ENCODE data around the gene TREH.

Gene TREH

DNA sequence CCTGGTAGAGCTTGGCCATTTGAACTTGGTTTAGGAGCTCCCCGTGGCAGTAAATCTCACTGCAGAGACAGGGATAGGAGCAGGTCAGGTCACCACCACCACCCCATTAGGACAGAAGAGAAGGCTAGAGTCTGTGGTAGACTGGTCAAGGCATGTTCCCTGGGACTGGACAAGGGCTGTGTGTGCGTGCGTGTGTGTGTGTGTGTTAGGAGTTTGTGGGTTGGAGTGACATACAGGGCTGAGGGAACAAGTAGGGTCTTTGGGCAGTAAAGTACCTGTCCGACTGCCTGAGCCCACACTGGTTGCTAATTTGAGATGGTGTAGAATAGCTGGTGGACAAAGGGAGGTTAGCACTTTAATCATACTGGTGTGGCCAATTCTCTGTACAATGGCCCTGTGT lies 16.1 kb downstream of the TREH start:
- TF ChIP-seq Cebpa-rat (IDR thresholded peaks at IDR 0.05), result no peak
- no peaks in the 10 kb centered on the region for H3K9me3 ChIP-seq (replicated peaks in 1 of 11)
- H3K4me1 ChIP-seq, result peaks cover 0 to 20% (median 10%) of the 10 kb centered on the region in 10 experiments; a peak in 16 of 20 replicates
- peaks cover 0 to 13% (median 0%) of the 10 kb centered on the region in 11 experiments; a peak in 3 of 22 replicates for H4K20me1 ChIP-seq
- H3K27me3 ChIP-seq, result no peaks in the 10 kb centered on the region
- no peak overlapping the region for H3K4me2 ChIP-seq
- no peak overlapping the region for H3K27ac ChIP-seq
- no peaks in the 10 kb centered on the region for H3K36me3 ChIP-seq
- H3K9ac ChIP-seq, result no peak overlapping the region
- H3K4me3 ChIP-seq, result no peak overlapping the region

GRCh38 chr11:118662401-118663271 lies 16.8 kb downstream of the TREH start:
- H3K27ac ChIP-seq, result no peak overlapping the region
- no peaks in the 10 kb centered on the region for H3K9me3 ChIP-seq (replicated peaks in 1 of 11)
- peaks cover 0 to 13% (median 0%) of the 10 kb centered on the region in 11 experiments; a peak in 3 of 22 replicates for H4K20me1 ChIP-seq
- H3K36me3 ChIP-seq, result 0 out of 22 replicates have a peak, but pooled peaks cover 0 to 3% (median 0%) of the 10 kb centered on the region in 11 experiments
- TF ChIP-seq Cebpa-rat (IDR thresholded peaks at IDR 0.05), result no peak
- peaks cover 0 to 25% (median 15%) of the 10 kb centered on the region in 10 experiments; a peak in 16 of 20 replicates for H3K4me1 ChIP-seq
- no peak overlapping the region for H3K9ac ChIP-seq
- H3K4me2 ChIP-seq, result no peak overlapping the region
- no peak overlapping the region for H3K4me3 ChIP-seq
- H3K27me3 ChIP-seq, result no peaks in the 10 kb centered on the region

DNA sequence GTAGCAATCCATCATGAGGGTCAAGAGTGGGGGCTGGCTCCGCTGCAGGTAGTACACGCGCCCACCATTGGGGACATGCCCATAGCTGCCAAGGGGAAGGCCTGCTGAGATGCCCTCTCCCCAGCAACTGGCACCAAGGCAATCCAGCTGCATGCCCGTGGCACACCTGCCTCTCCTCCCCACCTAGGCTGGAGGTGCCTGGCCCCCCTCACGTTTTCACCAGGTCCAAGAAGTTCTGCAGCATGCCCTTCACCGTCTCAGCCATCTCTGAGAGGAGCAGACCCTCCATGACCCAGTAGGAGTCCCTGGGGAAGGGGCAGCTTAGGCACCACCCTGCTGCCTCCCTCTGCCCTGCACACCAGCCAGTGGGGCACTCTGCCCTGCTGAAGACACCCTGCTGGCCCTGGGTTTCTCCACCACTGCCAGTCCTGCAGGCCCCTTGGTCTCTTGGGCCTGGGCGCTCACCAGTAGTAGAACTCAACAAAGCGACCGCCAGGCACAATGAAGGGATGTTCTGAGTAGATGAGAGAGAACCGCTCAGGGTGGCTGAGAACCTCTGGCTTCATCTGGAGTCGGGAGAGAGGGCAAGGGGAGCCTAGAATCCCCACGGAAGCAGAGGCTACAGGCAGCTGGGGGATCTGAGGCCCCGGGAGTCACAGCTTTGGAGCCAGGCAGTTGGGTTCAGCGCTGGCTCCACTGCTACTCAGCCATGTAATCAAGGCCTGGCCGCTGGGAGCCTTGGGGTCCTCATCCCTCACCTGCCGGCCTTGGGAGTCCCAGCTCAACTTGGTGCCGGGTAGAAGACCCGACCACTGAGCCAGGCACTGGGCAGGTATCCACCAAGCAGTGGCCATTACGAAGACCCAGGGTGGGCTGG lies 17.8 kb downstream of the TREH start:
- no peaks in the 10 kb centered on the region for H3K9me3 ChIP-seq (replicated peaks in 1 of 11)
- H3K27me3 ChIP-seq, result no peaks in the 10 kb centered on the region
- no peak for TF ChIP-seq Cebpa-rat (IDR thresholded peaks at IDR 0.05)
- H3K9ac ChIP-seq, result no peak overlapping the region
- H3K4me1 ChIP-seq, result peaks cover 0 to 25% (median 15%) of the 10 kb centered on the region in 10 experiments; a peak in 16 of 20 replicates
- H3K36me3 ChIP-seq, result peaks cover 0 to 13% (median 0%) of the 10 kb centered on the region in 11 experiments; a peak in 3 of 22 replicates
- H3K4me3 ChIP-seq, result no peak overlapping the region
- H3K27ac ChIP-seq, result no peak overlapping the region
- H3K4me2 ChIP-seq, result no peak overlapping the region
- H4K20me1 ChIP-seq, result peaks cover 0 to 13% (median 0%) of the 10 kb centered on the region in 11 experiments; a peak in 3 of 22 replicates

- Histone ChIP-seq H3K36me3 (peaks cover 0 to 20% (median 0%) of the 10 kb centered on the region in 11 experiments; a peak in 5 of 22 replicates), H3K4me1 (peaks cover 0 to 25% (median 15%) of the 10 kb centered on the region in 10 experiments; a peak in 16 of 20 replicates), H3K4me2 (no peak overlapping the region), H3K9me3 (replicated peaks in 1 of 11) (no peaks in the 10 kb centered on the region), H3K4me3 (no peak overlapping the region), H3K9ac (no peak overlapping the region), H4K20me1 (peaks cover 0 to 13% (median 0%) of the 10 kb centered on the region in 11 experiments; a peak in 3 of 22 replicates), H3K27ac (no peak overlapping the region), H3K27me3 (no peaks in the 10 kb centered on the region)
- TF ChIP-seq Cebpa-rat (IDR thresholded peaks at IDR 0.05), result no peak
Measured at GRCh38 chr11:118660681-118661424, 18.6 kb downstream of the TREH start.

GRCh38 chr11:118659953-118660680 lies 19.3 kb downstream of the TREH start:
- Histone ChIP-seq H3K4me2 (peak overlapping the region in 2 of 11 experiments; percentile 15 to 64; a peak in 3 of 22 replicates), H3K27me3 (no peaks in the 10 kb centered on the region)
- no peak for TF ChIP-seq Cebpa-rat (IDR thresholded peaks at IDR 0.05)

DNA sequence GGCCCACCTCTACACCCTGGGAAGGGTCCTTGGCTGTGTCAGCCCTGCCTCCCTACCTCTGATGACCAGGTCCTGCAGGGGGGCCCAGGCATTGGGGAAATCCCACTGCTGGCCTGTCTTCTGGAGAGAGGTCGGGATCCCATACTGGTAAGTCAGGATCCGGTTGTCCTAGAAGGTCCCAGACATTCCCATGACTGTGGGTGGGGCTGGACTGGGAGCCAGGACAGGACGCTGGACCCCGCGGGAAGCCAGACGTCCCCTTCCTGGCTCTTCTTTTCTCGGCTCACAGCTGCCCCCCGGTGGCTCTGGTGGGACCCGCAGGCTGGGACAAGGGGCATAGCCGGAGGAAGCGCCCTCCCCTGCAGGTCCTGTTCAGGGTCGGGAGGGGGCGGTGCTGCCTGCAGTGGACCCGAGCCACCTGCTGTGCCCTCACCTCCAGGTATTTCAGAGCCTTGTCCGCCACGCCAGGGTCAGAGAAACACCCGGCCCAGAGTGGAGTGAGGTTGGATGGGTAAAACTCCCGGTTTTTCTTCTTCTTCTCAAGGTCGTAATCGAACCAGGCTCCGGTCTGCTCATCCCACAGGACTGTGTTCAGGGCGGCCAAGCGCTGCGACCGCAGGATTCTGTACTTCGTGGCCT lies 20.0 kb downstream of the TREH start:
- H3K4me1 ChIP-seq, result peaks cover 0 to 20% (median 15%) of the 10 kb centered on the region in 10 experiments; a peak in 16 of 20 replicates
- no peak for TF ChIP-seq Cebpa-rat (IDR thresholded peaks at IDR 0.05)
- H3K27me3 ChIP-seq, result no peaks in the 10 kb centered on the region
- no peak overlapping the region for H3K4me3 ChIP-seq
- peak overlapping the region; percentile 15 to 69 (median 56); a peak in 20 of 22 replicates for H3K4me2 ChIP-seq
- H4K20me1 ChIP-seq, result peaks cover 0 to 13% (median 0%) of the 10 kb centered on the region in 11 experiments; a peak in 3 of 22 replicates
- peak overlapping the region in 5 of 11 experiments; percentile 25 to 48 (median 38); a peak in 7 of 22 replicates for H3K27ac ChIP-seq
- peak overlapping the region in 4 of 11 experiments; percentile 23 to 47 (median 34); a peak in 4 of 22 replicates for H3K9ac ChIP-seq
- H3K9me3 ChIP-seq (replicated peaks in 1 of 11), result no peaks in the 10 kb centered on the region
- peaks cover 0 to 25% (median 0%) of the 10 kb centered on the region in 11 experiments; a peak in 5 of 22 replicates for H3K36me3 ChIP-seq

More at GRCh38 chr11:118659953-118660680, 19.3 kb downstream of the TREH start:
- H3K9me3 ChIP-seq (replicated peaks in 1 of 11), result no peaks in the 10 kb centered on the region
- H4K20me1 ChIP-seq, result peaks cover 0 to 13% (median 0%) of the 10 kb centered on the region in 11 experiments; a peak in 3 of 22 replicates
- H3K4me1 ChIP-seq, result peaks cover 0 to 20% (median 15%) of the 10 kb centered on the region in 10 experiments; a peak in 16 of 20 replicates
- no peak overlapping the region for H3K9ac ChIP-seq
- H3K36me3 ChIP-seq, result peaks cover 0 to 20% (median 0%) of the 10 kb centered on the region in 11 experiments; a peak in 5 of 22 replicates
- H3K4me3 ChIP-seq, result no peak overlapping the region
- H3K27ac ChIP-seq, result no peak overlapping the region

Measured in BLaER1 treated with 17β-estradiol and CSF1 and Interleukin-3, amounts not matched to agents 10 nM and 100 nM (cell line).